Chondrocyte (in vitro differentiated cells): ENCODE results near the gene WTIP. TPM values are rescaled to one million over a fixed set of nuclear protein-coding genes. Genes with fewer than 3 reads are reported as not detected.
"Not testable (repeated sequence)": the region's sequence is repeated elsewhere in the genome, so short reads cannot be mapped to it uniquely, and the experiment has no call there.

Experiments used
- DNase-seq: peaks from one replicate; pipeline ENCODE4 v3.0.0; 2021; ENCODE audit warnings: mixed read lengths, low spot score
- H3K27ac Mint-ChIP-seq: one replicate; pipeline ENCODE4 v1.8.0; 2021; ENCODE audit warnings: mild to moderate bottlenecking, moderate library complexity, mixed read lengths; ENCODE audit not compliant: unreplicated experiment
- H3K27me3 Mint-ChIP-seq: 2 replicates; pipeline ENCODE4 v1.8.0; 2021; ENCODE audit warnings: low read depth, mixed read lengths
- H3K36me3 Mint-ChIP-seq: 2 replicates; pipeline ENCODE4 v1.8.0; 2021; ENCODE audit warnings: low read depth, mixed read lengths
- H3K4me1 Mint-ChIP-seq: 2 replicates; pipeline ENCODE4 v1.8.0; 2021; ENCODE audit warnings: low read depth, mild to moderate bottlenecking, mixed read lengths
- H3K4me3 Mint-ChIP-seq: one replicate; pipeline ENCODE4 v1.8.0; 2021; ENCODE audit warnings: mild to moderate bottlenecking, moderate library complexity, mixed read lengths; ENCODE audit not compliant: unreplicated experiment
- H3K9me3 Mint-ChIP-seq: 2 replicates; pipeline ENCODE4 v1.8.0; 2021; ENCODE audit warnings: low read depth, mixed read lengths
- total RNA-seq: library from RNA; stranded (reverse); gene quantifications from 3 replicates; pipeline ENCODE4 v1.2.1, GENCODE V29; 2021
- TF ChIP-seq, protein P1 (sequence below): fragments of 200-600 bp; sonication (generic); IDR thresholded peaks from 2 replicates; pipeline ENCODE4 v1.5.0; 2021; ENCODE audit warnings: antibody characterized with exemption, mild to moderate bottlenecking, moderate library complexity

The WTIP gene
- total RNA-seq, 1 donor from 2014 or later, result 45.9 TPM

DNA sequence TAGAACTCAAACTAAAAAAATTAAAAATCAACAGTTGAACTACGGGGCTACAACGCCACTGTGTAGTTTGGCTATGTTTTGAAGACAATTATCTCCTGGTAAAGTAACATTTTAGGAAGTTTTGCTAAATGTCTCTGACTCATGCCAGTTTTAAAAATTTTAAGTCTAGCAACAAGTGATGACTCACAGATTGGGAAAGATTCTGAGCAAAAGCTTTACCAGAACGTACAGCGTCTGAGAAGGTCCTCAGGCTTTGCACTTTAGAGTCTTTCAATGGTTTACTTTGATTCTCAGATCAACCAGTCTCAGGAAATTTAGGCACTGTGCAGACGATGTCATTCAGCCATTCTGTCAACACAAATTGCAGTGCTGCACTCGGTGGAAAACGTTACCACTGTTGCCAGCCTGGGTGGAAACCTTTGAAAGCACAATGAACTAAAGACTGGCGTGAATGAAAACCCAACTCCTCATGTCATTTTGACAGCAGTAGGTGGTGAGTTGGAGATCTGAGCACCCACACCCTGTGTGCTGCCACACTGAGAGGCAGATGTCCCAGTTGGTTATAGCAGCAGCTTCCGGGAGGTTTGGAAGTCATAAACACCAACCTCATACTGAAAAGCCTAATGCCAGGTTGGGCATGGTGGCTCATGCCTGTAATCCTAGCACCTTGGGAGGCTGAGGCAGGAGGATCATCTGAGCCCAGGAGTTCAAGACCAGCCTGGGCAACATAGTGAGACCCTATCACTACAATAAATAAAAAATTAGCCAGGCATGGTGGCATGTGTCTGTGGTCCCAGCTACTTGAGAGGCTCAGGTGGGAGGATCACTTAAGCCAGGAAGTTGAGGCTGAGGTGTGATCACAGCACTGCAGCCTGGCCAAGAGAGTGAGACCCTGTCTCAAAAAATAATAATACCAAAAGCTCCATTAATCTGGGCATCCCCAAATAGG, 6.3 kb upstream of the WTIP start:
- TF ChIP-seq, protein P1, sequence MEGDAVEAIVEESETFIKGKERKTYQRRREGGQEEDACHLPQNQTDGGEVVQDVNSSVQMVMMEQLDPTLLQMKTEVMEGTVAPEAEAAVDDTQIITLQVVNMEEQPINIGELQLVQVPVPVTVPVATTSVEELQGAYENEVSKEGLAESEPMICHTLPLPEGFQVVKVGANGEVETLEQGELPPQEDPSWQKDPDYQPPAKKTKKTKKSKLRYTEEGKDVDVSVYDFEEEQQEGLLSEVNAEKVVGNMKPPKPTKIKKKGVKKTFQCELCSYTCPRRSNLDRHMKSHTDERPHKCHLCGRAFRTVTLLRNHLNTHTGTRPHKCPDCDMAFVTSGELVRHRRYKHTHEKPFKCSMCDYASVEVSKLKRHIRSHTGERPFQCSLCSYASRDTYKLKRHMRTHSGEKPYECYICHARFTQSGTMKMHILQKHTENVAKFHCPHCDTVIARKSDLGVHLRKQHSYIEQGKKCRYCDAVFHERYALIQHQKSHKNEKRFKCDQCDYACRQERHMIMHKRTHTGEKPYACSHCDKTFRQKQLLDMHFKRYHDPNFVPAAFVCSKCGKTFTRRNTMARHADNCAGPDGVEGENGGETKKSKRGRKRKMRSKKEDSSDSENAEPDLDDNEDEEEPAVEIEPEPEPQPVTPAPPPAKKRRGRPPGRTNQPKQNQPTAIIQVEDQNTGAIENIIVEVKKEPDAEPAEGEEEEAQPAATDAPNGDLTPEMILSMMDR, result no peak
- peak overlapping the region; percentile 9 for H3K4me3 Mint-ChIP-seq
- DNase-seq, result no peak

DNA sequence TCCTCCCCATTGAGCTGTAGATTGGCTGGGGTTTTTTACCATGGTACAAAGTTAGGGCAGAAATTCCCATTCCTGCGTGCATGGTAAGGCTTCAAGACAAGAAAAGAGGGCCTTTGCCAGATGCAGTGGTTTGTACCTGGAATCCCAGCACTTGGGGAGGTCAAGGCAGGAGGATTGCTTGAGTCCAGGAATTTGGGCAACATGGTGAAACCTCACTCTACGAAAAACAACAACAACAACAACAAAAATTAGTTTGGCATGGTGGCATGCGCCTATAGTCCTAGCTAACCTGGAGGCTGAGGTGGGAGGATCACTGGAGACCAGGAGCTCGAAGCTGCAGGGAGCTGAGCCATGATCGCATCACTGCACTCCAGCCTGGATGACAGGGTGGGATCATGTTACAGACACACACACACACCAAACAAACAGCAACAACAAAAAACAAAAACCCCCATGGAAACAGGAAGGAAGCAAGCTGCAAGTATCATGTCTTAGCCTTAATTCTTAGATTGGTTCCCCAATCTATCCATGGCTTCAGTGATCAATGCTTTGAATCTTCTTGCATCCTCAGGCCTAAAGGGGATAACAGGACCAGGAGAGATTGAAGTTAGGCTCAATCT, 5.5 kb upstream of the WTIP start:
- peaks cover 8% of the 10 kb centered on the region for H3K36me3 Mint-ChIP-seq
- H3K4me1 Mint-ChIP-seq, result peaks cover 22% of the 10 kb centered on the region
- no peaks in the 10 kb centered on the region for H3K27me3 Mint-ChIP-seq
- H3K27ac Mint-ChIP-seq, result no peak overlapping the region
- no peaks in the 10 kb centered on the region for H3K9me3 Mint-ChIP-seq
- DNase-seq, result no peak
- TF ChIP-seq, protein P1, result no peak
- no peak overlapping the region for H3K4me3 Mint-ChIP-seq

More for the DNA sequence above, 6.3 kb upstream of the WTIP start:
- Mint-ChIP-seq H3K36me3 (peaks cover 9% of the 10 kb centered on the region), H3K27me3 (no peaks in the 10 kb centered on the region), H3K4me1 (peaks cover 18% of the 10 kb centered on the region), H3K9me3 (no peaks in the 10 kb centered on the region), H3K27ac (peak overlapping the region; percentile 87)

DNA sequence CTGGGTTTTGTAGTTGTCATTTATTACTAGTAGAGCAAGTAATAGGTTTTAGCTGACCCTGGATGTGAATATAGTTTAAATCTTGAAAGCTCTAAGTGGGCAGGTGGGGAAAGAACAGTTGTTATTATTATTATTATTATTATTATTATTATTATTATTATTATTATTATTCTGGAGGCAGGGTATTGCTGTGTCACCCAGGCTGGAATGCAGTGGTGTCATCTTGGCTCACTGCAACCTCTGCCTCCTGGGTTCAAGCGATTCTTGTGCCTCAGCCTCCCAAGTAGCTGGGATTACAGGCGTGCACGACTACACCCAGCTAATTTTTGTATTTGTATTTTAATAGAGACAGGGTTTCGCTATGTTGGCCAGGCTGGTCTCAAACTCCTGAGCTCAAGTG, 3.1 kb upstream of the WTIP start:
- not testable (repeated sequence) for H3K27me3 Mint-ChIP-seq, H3K27ac Mint-ChIP-seq, DNase-seq, H3K4me3 Mint-ChIP-seq, H3K36me3 Mint-ChIP-seq, H3K9me3 Mint-ChIP-seq
- H3K4me1 Mint-ChIP-seq, result peaks cover 27% of the 10 kb centered on the region

DNA sequence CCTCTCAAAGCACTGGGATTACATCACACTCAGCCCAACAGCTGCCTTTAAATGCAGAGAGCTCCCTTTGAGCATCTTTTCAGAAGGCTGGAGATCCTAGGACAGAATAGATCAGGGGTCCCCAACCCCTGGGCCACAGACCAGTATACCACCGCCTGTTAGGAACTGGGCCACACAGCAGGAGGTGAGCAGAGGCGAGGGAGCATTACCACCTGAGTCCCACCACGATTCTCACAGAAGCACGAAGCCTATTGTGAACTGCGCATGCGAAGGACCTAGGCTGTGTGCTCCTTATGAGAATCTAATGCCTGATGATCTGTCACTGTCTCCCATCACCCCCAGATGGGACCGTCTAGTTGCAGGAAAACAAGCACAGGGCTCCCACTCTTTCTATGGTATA, 2.2 kb upstream of the WTIP start:
- TF ChIP-seq, protein P1, result no peak
- Mint-ChIP-seq H3K4me3 (no peak overlapping the region), H3K4me1 (peaks cover 28% of the 10 kb centered on the region), H3K36me3 (peaks cover 4% of the 10 kb centered on the region), H3K27ac (no peak overlapping the region), H3K27me3 (no peaks in the 10 kb centered on the region), H3K9me3 (no peaks in the 10 kb centered on the region)
- DNase-seq, result no peak

DNA sequence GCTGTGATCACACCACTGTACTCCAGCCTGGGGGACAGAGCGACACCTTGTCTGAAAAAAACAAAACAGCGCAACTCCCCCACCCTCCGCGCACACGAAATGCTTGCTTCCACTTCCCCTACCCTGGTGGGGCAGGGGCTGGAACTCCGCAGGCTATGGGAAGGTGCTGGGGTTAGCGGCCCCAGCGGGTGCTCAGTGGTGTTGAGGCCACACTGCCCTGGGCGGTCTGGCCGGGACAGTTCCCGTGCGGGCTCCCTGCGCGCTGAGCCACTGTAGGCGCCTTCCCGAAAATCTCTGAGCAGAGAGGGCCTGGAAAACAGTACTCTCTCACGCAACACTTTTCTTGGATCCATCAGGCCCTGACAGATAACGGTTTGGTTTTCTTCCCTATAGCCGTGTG, 1.1 kb upstream of the WTIP start:
- no peak overlapping the region for H3K27ac Mint-ChIP-seq
- no peak overlapping the region for H3K4me3 Mint-ChIP-seq

More for the DNA sequence above, 1.1 kb upstream of the WTIP start:
- TF ChIP-seq, protein P1, result no peak
- Mint-ChIP-seq H3K27me3 (no peaks in the 10 kb centered on the region), H3K9me3 (no peaks in the 10 kb centered on the region), H3K36me3 (peaks cover 4% of the 10 kb centered on the region), H3K4me1 (peaks cover 21% of the 10 kb centered on the region)
- DNase-seq, result peak; percentile 86
